Neural progenitor cell (in vitro differentiated cells): ENCODE measurements around the gene ADA. TPM values are rescaled to one million over a fixed set of nuclear protein-coding genes. Genes with fewer than 3 reads are reported as not detected.
"Not testable (repeated sequence)": the region's sequence is repeated elsewhere in the genome, so short reads cannot be mapped to it uniquely, and the experiment has no call there.

Experiments
- DNase-seq: peaks from one replicate; pipeline ENCODE4 v3.0.0-alpha.2; 2016; ENCODE audit warnings: low spot score
- H2AFZ ChIP-seq: fragments of 200-600 bp; sonication (generic); replicated peaks from 2 replicates; pipeline ENCODE4 v1.6.1; 2016; ENCODE audit warnings: antibody characterized with exemption
- H3F3A ChIP-seq: fragments of 200-600 bp; sonication (generic); 2 replicates; pipeline ENCODE4 v1.6.1; 2016; ENCODE audit warnings: antibody characterized with exemption, low read depth
- H3K27ac ChIP-seq: fragments of 200-600 bp; sonication (generic); 2 replicates; pipeline ENCODE4 v1.5.1; 2016; ENCODE audit warnings: mild to moderate bottlenecking
- H3K27me3 ChIP-seq: fragments of 200-600 bp; sonication (generic); 2 replicates; pipeline ENCODE4 v1.6.1; 2016; ENCODE audit warnings: mild to moderate bottlenecking, moderate library complexity
- H3K36me3 ChIP-seq: fragments of 200-600 bp; sonication (generic); 2 replicates; pipeline ENCODE4 v1.5.1; 2016
- H3K4me1 ChIP-seq: fragments of 200-600 bp; sonication (generic); 2 replicates; pipeline ENCODE4 v1.6.1; 2016; ENCODE audit warnings: mixed run types
- H3K4me2 ChIP-seq: fragments of 200-600 bp; sonication (generic); 2 replicates; pipeline ENCODE4 v1.6.1; 2016
- H3K4me3 ChIP-seq: fragments of 200-600 bp; sonication (generic); 2 replicates; pipeline ENCODE4 v1.5.1; 2016
- H3K79me2 ChIP-seq: fragments of 200-600 bp; sonication (generic); 2 replicates; pipeline ENCODE4 v1.6.1; 2016; ENCODE audit warnings: low read depth
- H3K9ac ChIP-seq: fragments of 200-600 bp; sonication (generic); 2 replicates; pipeline ENCODE4 v1.6.1; 2016
- H3K9me3 ChIP-seq: fragments of 200-600 bp; sonication (generic); 2 replicates; pipeline ENCODE4 v1.5.1; 2016; ENCODE audit warnings: low read depth
- H4K20me1 ChIP-seq: fragments of 200-600 bp; sonication (generic); 2 replicates; pipeline ENCODE4 v1.6.1; 2016; ENCODE audit warnings: low read depth
- H3K27ac Mint-ChIP-seq: 3 replicates; pipeline ENCODE4 v1.8.0; 2021; ENCODE audit warnings: mixed read lengths
- H3K27me3 Mint-ChIP-seq: 2 replicates; pipeline ENCODE4 v1.8.0; 2022; ENCODE audit warnings: low read depth, mild to moderate bottlenecking, inconsistent platforms, moderate library complexity, mixed read lengths; ENCODE audit not compliant: insufficient read depth
- H3K36me3 Mint-ChIP-seq: 3 replicates; pipeline ENCODE4 v1.8.0; 2021; ENCODE audit warnings: mixed read lengths
- H3K4me1 Mint-ChIP-seq: 3 replicates; pipeline ENCODE4 v1.8.0; 2021; ENCODE audit warnings: mixed read lengths
- H3K4me3 Mint-ChIP-seq: 3 replicates; pipeline ENCODE4 v1.8.0; 2021; ENCODE audit warnings: mild to moderate bottlenecking, moderate library complexity, mixed read lengths
- H3K9me3 Mint-ChIP-seq: 3 replicates; pipeline ENCODE4 v1.8.0; 2020; ENCODE audit warnings: mixed read lengths
- CTCF ChIP-seq: fragments of 200-600 bp; sonication (generic); IDR thresholded peaks from 2 replicates; pipeline ENCODE4 v1.5.1; 2017; ENCODE audit warnings: antibody characterized with exemption, mild to moderate bottlenecking
- EZH2 ChIP-seq: fragments of 200-600 bp; sonication (generic); IDR thresholded peaks from 2 replicates; pipeline ENCODE4 v1.6.1; 2017; ENCODE audit warnings: antibody characterized with exemption, mild to moderate bottlenecking, moderate library complexity
- EZH2phosphoT487 ChIP-seq: fragments of 200-600 bp; sonication (generic); IDR thresholded peaks from 2 replicates; pipeline ENCODE4 v1.6.1; 2017; ENCODE audit warnings: antibody characterized with exemption
- total RNA-seq: library from RNA; depleted of rRNA; stranded (reverse); fragments of >200 nt; gene quantifications from 2 replicates; pipeline ENCODE4 v1.2.3, GENCODE V29; 2015; ENCODE audit warnings: low replicate concordance

The ADA gene
- total RNA-seq, 1 donor from 2014 or later: 29.7 TPM

GRCh38 chr20:44656448-44656847 is 4.9 kb upstream of the ADA start:
- Mint-ChIP-seq H3K9me3 (peaks cover 4% of the 10 kb centered on the region), H3K4me3 (peak overlapping the region; percentile 62), H3K36me3 (peaks cover 3% of the 10 kb centered on the region), H3K4me1 (peaks cover 27% of the 10 kb centered on the region), H3K27me3 (peaks cover 23% of the 10 kb centered on the region), H3K27ac (no peak overlapping the region)
- H3K27ac ChIP-seq: no peak overlapping the region
- no peak for TF ChIP-seq CTCF
- TF ChIP-seq EZH2: no peak
- no peak for TF ChIP-seq EZH2phosphoT487
- no peak overlapping the region for H3K4me3 ChIP-seq
- peaks cover 19% of the 10 kb centered on the region for H3K27me3 ChIP-seq
- peaks cover 15% of the 10 kb centered on the region for H3K4me1 ChIP-seq
- no peaks in the 10 kb centered on the region for H3K36me3 ChIP-seq
- peak overlapping the region; percentile 54 for H3K4me2 ChIP-seq
- H3F3A ChIP-seq: peaks cover 22% of the 10 kb centered on the region
- no peaks in the 10 kb centered on the region for H4K20me1 ChIP-seq
- H3K79me2 ChIP-seq: no peaks in the 10 kb centered on the region
- H2AFZ ChIP-seq: no peak overlapping the region
- no peaks in the 10 kb centered on the region for H3K9me3 ChIP-seq
- DNase-seq: peak; percentile 24
- no peak overlapping the region for H3K9ac ChIP-seq

GRCh38 chr20:44654210-44654609 is 2.7 kb upstream of the ADA start:
- H2AFZ ChIP-seq, H3K4me3 ChIP-seq, H3K36me3 Mint-ChIP-seq, H3K36me3 ChIP-seq, H3K9ac ChIP-seq, H4K20me1 ChIP-seq, DNase-seq, H3K27ac Mint-ChIP-seq, H3K9me3 ChIP-seq, H3K79me2 ChIP-seq, H3K9me3 Mint-ChIP-seq, H3K4me2 ChIP-seq, H3K27ac ChIP-seq, H3K4me3 Mint-ChIP-seq: not testable (repeated sequence)
- peaks cover 29% of the 10 kb centered on the region for H3F3A ChIP-seq
- H3K27me3 ChIP-seq: peaks cover 24% of the 10 kb centered on the region
- Mint-ChIP-seq H3K4me1 (peaks cover 34% of the 10 kb centered on the region), H3K27me3 (peaks cover 24% of the 10 kb centered on the region)
- peaks cover 24% of the 10 kb centered on the region for H3K4me1 ChIP-seq

- H3K4me3 ChIP-seq: no peak overlapping the region
- peak overlapping the region; percentile 50 for H3K4me3 Mint-ChIP-seq
- H3K27ac ChIP-seq: no peak overlapping the region
- peaks cover 23% of the 10 kb centered on the region for H3K27me3 Mint-ChIP-seq
- no peaks in the 10 kb centered on the region for H3K36me3 ChIP-seq
- H3K4me1 ChIP-seq: peaks cover 27% of the 10 kb centered on the region
- peaks cover 35% of the 10 kb centered on the region for H3F3A ChIP-seq
- peaks cover 34% of the 10 kb centered on the region for H3K4me1 Mint-ChIP-seq
- DNase-seq: no peak
- no peak overlapping the region for H3K9ac ChIP-seq
- no peaks in the 10 kb centered on the region for H4K20me1 ChIP-seq
- no peak overlapping the region for H3K27ac Mint-ChIP-seq
- H3K9me3 ChIP-seq: no peaks in the 10 kb centered on the region
- TF ChIP-seq EZH2 (no peak), CTCF (no peak), EZH2phosphoT487 (no peak)
- peak overlapping the region; percentile 80 for H3K4me2 ChIP-seq
- H2AFZ ChIP-seq: no peak overlapping the region
- no peaks in the 10 kb centered on the region for H3K36me3 Mint-ChIP-seq
- H3K27me3 ChIP-seq: peaks cover 24% of the 10 kb centered on the region
- H3K79me2 ChIP-seq: no peaks in the 10 kb centered on the region
- H3K9me3 Mint-ChIP-seq: peaks cover 4% of the 10 kb centered on the region
These were observed 2.0 kb upstream of the ADA start for GRCh38 chr20:44653546-44653945.

GRCh38 chr20:44651434-44651683 is 140 bp downstream of the ADA start:
- peaks cover 34% of the 10 kb centered on the region for H3K4me1 ChIP-seq
- H2AFZ ChIP-seq: no peak overlapping the region
- Mint-ChIP-seq H3K4me3 (peak overlapping the region; percentile 77), H3K27ac (no peak overlapping the region), H3K27me3 (peaks cover 19% of the 10 kb centered on the region), H3K4me1 (peaks cover 33% of the 10 kb centered on the region), H3K36me3 (no peaks in the 10 kb centered on the region), H3K9me3 (peaks cover 4% of the 10 kb centered on the region)
- H3K9ac ChIP-seq: no peak overlapping the region
- H3K27ac ChIP-seq: no peak overlapping the region
- peaks cover 41% of the 10 kb centered on the region for H3F3A ChIP-seq
- no peak for DNase-seq
- peak overlapping the region; percentile 80 for H3K4me2 ChIP-seq
- peak overlapping the region; percentile 75 for H3K4me3 ChIP-seq
- TF ChIP-seq CTCF: no peak
- H3K79me2 ChIP-seq: no peaks in the 10 kb centered on the region
- H3K36me3 ChIP-seq: no peaks in the 10 kb centered on the region
- no peaks in the 10 kb centered on the region for H3K9me3 ChIP-seq
- peaks cover 24% of the 10 kb centered on the region for H3K27me3 ChIP-seq
- no peaks in the 10 kb centered on the region for H4K20me1 ChIP-seq
